HepG2 (cell line): ENCODE results near the gene THOC2. TPM values are rescaled to one million over a fixed set of nuclear protein-coding genes. Genes with fewer than 3 reads are reported as not detected.
"Not testable (repeated sequence)": the region's sequence is repeated elsewhere in the genome, so short reads cannot be mapped to it uniquely, and the experiment has no call there.

Experiments used
- ATAC-seq: fragments of 200-7000 bp; cut with Tn5 transposase; 3 replicates; pipeline ENCODE4 v1.9.1; 2020; ENCODE audit warnings: mild to moderate bottlenecking, moderate library complexity
- BruUV-seq: library from RNA; stranded (reverse); fragments of 400-500 nt; replicated peaks from 2 replicates; lab custom pipeline; 2021; lab: Mats Ljungman, UMichigan
- CTCF ChIA-PET: fragments of 300-600 bp; formaldehyde crosslinking; extraction: SDS; loops from one replicate; lab custom pipeline; 2021; ENCODE audit warnings: low total read pairs, inconsistent platforms, low intra/inter-chr PET ratio; lab: Yijun Ruan, JAX
- POLR2A ChIA-PET: fragments of 350-600 bp; sonication (Branson Sonifier 250); formaldehyde crosslinking; loops from one replicate; lab custom pipeline; 2020; ENCODE audit warnings: antibody characterized with exemption, inconsistent platforms; lab: Yijun Ruan, JAX
- DNase-seq: peaks from one replicate; pipeline ENCODE4 v3.0.0-alpha.2; 2015; ENCODE audit warnings: low spot score
- FAIRE-seq: peaks from 3 replicates; lab custom pipeline; 2011; peaks lifted over from hg19 to GRCh38; lab: Jason Lieb, UNC
- H2AFZ ChIP-seq: one replicate; pipeline ENCODE4 v1.6.1; 2011; ENCODE audit warnings: low read length, inconsistent platforms
- H3K27ac ChIP-seq: fragments of 300-600 bp; 3 replicates; pipeline ENCODE4 v1.8.0; 2011; ENCODE audit warnings: mixed run types, mild to moderate bottlenecking, mixed read lengths, low read length, inconsistent platforms; ENCODE audit not compliant: insufficient read depth; ENCODE audit errors: extremely low read length
- H3K27me3 ChIP-seq, 2 experiments: fragments of 200-600 bp in 1 of 2; 2 replicates in 1 of 2; 3 replicates in 1 of 2; pipeline versions ENCODE4 v1.6.0 to v1.8.0; 2011; ENCODE audit warnings: low read length in 2 of 2, mild to moderate bottlenecking in 2 of 2, moderate library complexity in 2 of 2, inconsistent platforms in 1 of 2; ENCODE audit not compliant: insufficient read depth in 2 of 2, control insufficient read depth in 1 of 2
- H3K36me3 ChIP-seq, 2 experiments: fragments of 200-600 bp in 1 of 2; replicated peaks in 1 of 2; 2 replicates in 1 of 2; 3 replicates in 1 of 2; pipeline versions ENCODE4 v1.5.1 to v1.8.0; 2011; ENCODE audit warnings: low read length in 2 of 2, inconsistent platforms in 1 of 2; ENCODE audit not compliant: insufficient read depth in 2 of 2, control insufficient read depth in 1 of 2
- H3K4me1 ChIP-seq: 2 replicates; pipeline ENCODE4 v1.5.1; 2012; ENCODE audit warnings: low read length, inconsistent platforms; ENCODE audit not compliant: insufficient read depth
- H3K4me2 ChIP-seq: 2 replicates; pipeline ENCODE4 v1.6.0; 2011; ENCODE audit warnings: low read depth, low read length, inconsistent platforms
- H3K4me3 ChIP-seq, 3 experiments: fragments of 200-600 bp in 1 of 3; sonication (generic), shearing (Covaris generic) in 1 of 3; replicated peaks in 1 of 3; 2 replicates each; pipeline ENCODE4 v1.5.1; 2011 to 2016; ENCODE audit warnings: low read length in 3 of 3, inconsistent platforms in 2 of 3, low read depth in 2 of 3, mild to moderate bottlenecking in 2 of 3, control low read depth in 1 of 3, mixed read lengths in 1 of 3; ENCODE audit not compliant: insufficient read depth in 1 of 3
- H3K79me2 ChIP-seq: one replicate; pipeline ENCODE4 v1.6.1; 2011; ENCODE audit warnings: low read length, inconsistent platforms; ENCODE audit not compliant: insufficient read depth
- H3K9ac ChIP-seq: 2 replicates; pipeline ENCODE4 v1.6.0; 2011; ENCODE audit warnings: mild to moderate bottlenecking, low read depth, low read length, inconsistent platforms; ENCODE audit not compliant: insufficient read depth
- H3K9me3 ChIP-seq: 2 replicates; pipeline ENCODE4 v1.5.1; 2012; ENCODE audit warnings: mild to moderate bottlenecking, low read length
- H4K20me1 ChIP-seq: 2 replicates; pipeline ENCODE4 v1.6.0; 2011; ENCODE audit warnings: inconsistent platforms, mild to moderate bottlenecking, low read length, moderate library complexity; ENCODE audit not compliant: insufficient read depth
- AGO2 ChIP-seq: fragments of 200-400 bp; formaldehyde crosslinking; optimal IDR thresholded peaks from 2 replicates; pipeline ENCODE3; 2017; ENCODE audit warnings: mild to moderate bottlenecking, low read depth, low read length, moderate library complexity
- ZNF20 ChIP-seq: sonication (generic); formaldehyde crosslinking; IDR thresholded peaks from 2 replicates; pipeline ENCODE4 v1.4.0; 2020; ENCODE audit warnings: mild to moderate bottlenecking, moderate library complexity, missing genetic modification reagents
- ZNF564 ChIP-seq: sonication (generic); formaldehyde crosslinking; IDR thresholded peaks from 2 replicates; pipeline ENCODE4 v1.8.1; 2023; ENCODE audit warnings: mild to moderate bottlenecking, missing genetic modification reagents
- WGBS: methylation state at CpG from one replicate; pipeline ENCODE4 v1.1.6; 2017; ENCODE audit warnings: low lambda C conversion rate; 5-methylcytosine and 5-hydroxymethylcytosine counted together
- in situ Hi-C: cut with HindIII; loops from 2 replicates; pipeline ENCODE4 v1.10.0; 2017; ENCODE audit warnings: low pct_unique_long_range_greater_than_20kb; ENCODE audit not compliant: extremely low pct_ligation_motif_present
- intact Hi-C: fragments of 100-400 bp; cut with micrococcal nuclease; formaldehyde crosslinking; loops from one replicate; pipeline ENCODE4 v1.10.0; 2022; ENCODE audit not compliant: unreplicated experiment
- polyA plus RNA-seq, 8 experiments: library from polyadenylated mRNA; depleted of rRNA in 3 of 8; stranded (reverse) in 7 of 8; unstranded in 1 of 8; fragments of >200 nt; fragmentation: Illumina TruSeq in 4 of 8; extraction: Trizol in 4 of 8; gene quantifications; 2 replicates each; pipeline versions ENCODE4 v1.2.1 to v1.2.3, GENCODE V29; 2011 to 2016; ENCODE audit warnings: low read depth in 4 of 8, missing spikeins in 1 of 8, mixed read lengths in 1 of 8; ENCODE audit not compliant: insufficient read depth in 1 of 8
- total RNA-seq, 5 experiments: library from RNA; depleted of rRNA; stranded (reverse); fragments of >200 nt; fragmentation: Illumina TruSeq; extraction: Trizol; gene quantifications; 2 replicates each; pipeline ENCODE4 v1.2.3, GENCODE V29; 2016; ENCODE audit warnings: low read depth in 1 of 5

Gene THOC2
- total and polyA plus RNA-seq, 2 of the 13 experiments (the other 11 are each of a cell fraction or from before 2014, with no cell fraction given) = 87.1 to 101 TPM

DNA sequence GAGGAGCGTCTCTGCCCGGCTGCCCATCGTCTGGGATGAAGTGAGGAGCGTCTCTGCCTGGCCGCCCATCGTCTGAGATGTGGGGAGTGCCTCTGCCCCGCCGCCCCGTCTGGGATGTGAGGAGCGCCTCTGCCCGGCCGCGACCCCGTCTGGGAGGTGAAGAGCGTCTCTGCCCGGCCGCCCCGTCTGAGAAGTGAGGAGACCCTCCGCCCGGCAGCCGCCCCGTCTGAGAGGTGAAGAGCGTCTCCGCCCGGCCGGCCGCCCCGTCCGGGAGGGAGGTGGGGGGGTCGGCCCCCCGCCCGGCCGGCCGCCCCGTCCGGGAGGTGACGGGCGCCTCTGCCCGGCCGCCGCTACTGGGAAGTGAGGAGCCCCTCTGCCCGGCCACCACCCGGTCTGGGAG is 1.2 kb upstream of the THOC2 start:
- Histone ChIP-seq H3K79me2 (peaks cover 36% of the 10 kb centered on the region), H3K4me1 (peaks cover 53% of the 10 kb centered on the region)
- in situ Hi-C loops, H3K27me3 ChIP-seq, H3K36me3 ChIP-seq, intact Hi-C loops, H2AFZ ChIP-seq, H3K9me3 ChIP-seq, BruUV-seq, CTCF ChIA-PET, H3K4me3 ChIP-seq, FAIRE-seq, DNase-seq, ATAC-seq, H3K27ac ChIP-seq, H4K20me1 ChIP-seq, H3K4me2 ChIP-seq, H3K9ac ChIP-seq: not testable (repeated sequence)
- 60% methylated on average over 1 of the region's 43 CpGs for WGBS
- POLR2A ChIA-PET = interaction anchor here (1.1 kb wide), 1 partner anchor 9 kb away, joined by 3 read pairs; no protein-coding TSS in a partner anchor

GRCh38 chrX:123731987-123732669 is 724 bp downstream of the THOC2 start:
- ChIA-PET POLR2A (interaction anchor here (0.6 to 1.7 kb wide), 6 partner anchors 46 to 134 kb away, joined by 3 to 5 read pairs (median 3); partner anchors contain the start of gene XIAP), CTCF (no interaction called here)
- 2% methylated on average over 17 of the region's 41 CpGs for WGBS
- BruUV-seq = no TSS peak
- Histone ChIP-seq H4K20me1 (0 out of 2 replicates have a peak, but pooled peaks cover 7% of the 10 kb centered on the region), H3K27me3 (no peaks in the 10 kb centered on the region; a peak in 1 of 5 replicates), H3K79me2 (peaks cover 56% of the 10 kb centered on the region), H3K9ac (peak overlapping the region; percentile 87), H3K4me3 (peak overlapping the region; percentile 82 to 89 (median 83)), H3K9me3 (no peaks in the 10 kb centered on the region), H3K27ac (peak overlapping the region; percentile 85), H3K4me1 (peaks cover 48% of the 10 kb centered on the region), H2AFZ (no peak overlapping the region), H3K4me2 (peak overlapping the region; percentile 81), H3K36me3 (0 out of 5 replicates have a peak, but pooled peaks cover 0 to 4% of the 10 kb centered on the region in 2 experiments)
- FAIRE-seq = no peak
- in situ Hi-C loops (no loop called here), intact Hi-C loops (no loop called here)
- no peak for TF ChIP-seq ZNF20
- TF ChIP-seq AGO2 = peak; percentile 36
- 0 out of 2 replicates have a peak, but pooled peaks have one; percentile 10 for TF ChIP-seq ZNF564 (CRISPR knock-in tag)
- ATAC-seq = peak; percentile 49
- no peak for DNase-seq
